Endothelial cell of umbilical vein (primary cell): ENCODE measurements around the gene XXYLT1. TPM values are rescaled to one million over a fixed set of nuclear protein-coding genes. Genes with fewer than 3 reads are reported as not detected.

Experiments
- BruUV-seq: library from RNA; stranded (reverse); fragments of 400-500 nt; replicated peaks from 2 replicates; lab custom pipeline; 2021; lab: Mats Ljungman, UMichigan
- CTCF ChIA-PET: fragments of 300-600, 350-600 bp; sonication (Branson Sonifier 250); formaldehyde crosslinking; loops from one replicate; lab custom pipeline; 2021; ENCODE audit warnings: antibody characterized with exemption, inconsistent platforms; lab: Charles Lee
- POLR2A ChIA-PET: fragments of 300-600, 350-600 bp; sonication (Branson Sonifier 250); formaldehyde crosslinking; loops from one replicate; lab custom pipeline; 2021; ENCODE audit warnings: antibody characterized with exemption, inconsistent platforms; lab: Charles Lee
- DNase-seq: peaks from one replicate; pipeline ENCODE4 v3.0.0-alpha.2; 2011; ENCODE audit warnings: low read depth, low spot score
- FAIRE-seq: peaks from 2 replicates; lab custom pipeline; 2011; peaks lifted over from hg19 to GRCh38; lab: Jason Lieb, UNC
- H2AFZ ChIP-seq: 2 replicates; pipeline ENCODE4 v1.6.0; 2012; ENCODE audit warnings: low read depth, low read length, control low read depth, inconsistent platforms
- H3K27ac ChIP-seq: 2 replicates; pipeline ENCODE4 v1.5.1; 2011; ENCODE audit warnings: low read depth, mild to moderate bottlenecking, control low read depth, low read length, moderate library complexity; ENCODE audit not compliant: insufficient read depth
- H3K27me3 ChIP-seq, 2 experiments: 2 replicates each; pipeline versions ENCODE4 v1.6.0 to v1.6.1; 2011; ENCODE audit warnings: low read length in 2 of 2, mixed read lengths in 1 of 2; ENCODE audit not compliant: control insufficient read depth in 2 of 2, insufficient read depth in 2 of 2
- H3K36me3 ChIP-seq, 2 experiments: 2 replicates in 1 of 2; 3 replicates in 1 of 2; pipeline ENCODE4 v1.5.1; 2011; ENCODE audit warnings: low read length in 2 of 2, mild to moderate bottlenecking in 1 of 2, moderate library complexity in 1 of 2; ENCODE audit not compliant: control insufficient read depth in 2 of 2, insufficient read depth in 2 of 2; ENCODE audit errors: extremely low read depth in 1 of 2
- H3K4me1 ChIP-seq: 3 replicates; pipeline ENCODE4 v1.5.1; 2011; ENCODE audit warnings: mild to moderate bottlenecking, low read length; ENCODE audit not compliant: control insufficient read depth, insufficient read depth; ENCODE audit errors: extremely low read depth
- H3K4me2 ChIP-seq: 2 replicates; pipeline ENCODE4 v1.6.1; 2011; ENCODE audit warnings: low read length, control low read depth, mixed read lengths; ENCODE audit not compliant: insufficient read depth
- H3K4me3 ChIP-seq, 3 experiments: fragments of 200-600 bp in 1 of 3; sonication (generic), shearing (Covaris generic) in 1 of 3; replicated peaks in 1 of 3; 2 replicates each; pipeline ENCODE4 v1.5.1; 2011 to 2016; ENCODE audit warnings: control low read depth in 3 of 3, low read length in 3 of 3, mild to moderate bottlenecking in 2 of 3, inconsistent platforms in 1 of 3, low read depth in 1 of 3, moderate library complexity in 1 of 3; ENCODE audit not compliant: insufficient read depth in 1 of 3
- H3K79me2 ChIP-seq: 2 replicates; pipeline ENCODE4 v1.6.0; 2012; ENCODE audit warnings: low read length, inconsistent platforms; ENCODE audit not compliant: control insufficient read depth, insufficient read depth
- H3K9ac ChIP-seq: replicated peaks from 2 replicates; pipeline ENCODE3; 2011; ENCODE audit warnings: low read length, control low read depth; ENCODE audit not compliant: insufficient read depth; ENCODE audit errors: extremely low read depth
- H3K9me1 ChIP-seq: replicated peaks from 3 replicates; pipeline ENCODE4 v1.6.0; 2011; ENCODE audit warnings: mild to moderate bottlenecking, low read length; ENCODE audit not compliant: control insufficient read depth, insufficient read depth; ENCODE audit errors: extremely low read depth
- H3K9me3 ChIP-seq: replicated peaks from 2 replicates; pipeline ENCODE4 v1.5.1; 2012; ENCODE audit warnings: low read length, inconsistent platforms; ENCODE audit not compliant: control insufficient read depth, insufficient read depth
- H4K20me1 ChIP-seq: replicated peaks from 2 replicates; pipeline ENCODE3; 2011; ENCODE audit warnings: mild to moderate bottlenecking, low read length; ENCODE audit not compliant: control insufficient read depth, insufficient read depth; ENCODE audit errors: extremely low read depth
- CTCF ChIP-seq, 2 donors: IDR thresholded peaks; 1 replicate in 1 of 2; 2 replicates in 1 of 2; pipeline ENCODE4 v1.5.1; 2011; ENCODE audit warnings: low read length in 2 of 2, mild to moderate bottlenecking in 2 of 2, moderate library complexity in 2 of 2, control low read depth in 1 of 2, inconsistent platforms in 1 of 2, low read depth in 1 of 2; ENCODE audit not compliant: insufficient read depth in 1 of 2; ENCODE audit errors: extremely low read depth in 1 of 2
- EZH2 ChIP-seq: IDR thresholded peaks from 2 replicates; pipeline ENCODE4 v1.6.1; 2012; ENCODE audit warnings: borderline replicate concordance, low read depth, mild to moderate bottlenecking, moderate library complexity, low read length, inconsistent platforms; ENCODE audit not compliant: severe bottlenecking
- FOS ChIP-seq: IDR thresholded peaks from 2 replicates; pipeline ENCODE4 v1.6.1; 2011; ENCODE audit warnings: mild to moderate bottlenecking, low read length, moderate library complexity, borderline replicate concordance; ENCODE audit not compliant: insufficient read depth
- GATA2 ChIP-seq: IDR thresholded peaks from 2 replicates; pipeline ENCODE4 v1.7.0; 2011; ENCODE audit warnings: low read depth, mild to moderate bottlenecking, moderate library complexity, mixed read lengths, low read length; ENCODE audit not compliant: insufficient read length, insufficient read depth
- JUN ChIP-seq: IDR thresholded peaks from 2 replicates; pipeline ENCODE4 v1.6.1; 2011; ENCODE audit warnings: borderline replicate concordance, low read depth; ENCODE audit not compliant: insufficient read length, insufficient read depth
- MAX ChIP-seq: IDR thresholded peaks from 2 replicates; pipeline ENCODE4 v1.6.1; 2011; ENCODE audit not compliant: insufficient read depth, insufficient read length
- MYC ChIP-seq: IDR thresholded peaks from one replicate; pipeline ENCODE4 v1.6.1; 2011; ENCODE audit warnings: mild to moderate bottlenecking, low read depth, low read length
- POLR2A ChIP-seq: IDR thresholded peaks from 2 replicates; pipeline ENCODE4 v1.6.1; 2012; ENCODE audit warnings: low read depth, mild to moderate bottlenecking, control low read depth, low read length
- POLR2AphosphoS5 ChIP-seq: IDR thresholded peaks from 2 replicates; pipeline ENCODE4 v1.6.1; 2012; ENCODE audit warnings: low read depth, mild to moderate bottlenecking, control low read depth, low read length, moderate library complexity; ENCODE audit not compliant: insufficient read depth
- dilution Hi-C: fragments of 300-500 bp; cut with MboI; formaldehyde crosslinking; loops from one replicate; pipeline ENCODE4 v1.15.0; 2019; ENCODE audit warnings: low sequenced_read_pairs; ENCODE audit not compliant: extremely low pct_ligation_motif_present
- intact Hi-C: fragments of 100-400 bp; cut with micrococcal nuclease; formaldehyde crosslinking; loops from one replicate; pipeline ENCODE4 v1.10.0; 2022
- polyA plus RNA-seq, 4 experiments: library from polyadenylated mRNA; depleted of rRNA in 3 of 4; stranded (reverse) in 3 of 4; unstranded in 1 of 4; fragments of >200 nt; gene quantifications; 2 replicates each; pipeline versions ENCODE4 v1.2.1 to v1.2.3, GENCODE V29; 2011 to 2012; ENCODE audit warnings: missing spikeins in 1 of 4
- total RNA-seq: library from RNA; stranded (reverse); gene quantifications from 2 replicates; pipeline ENCODE4 v1.2.3, GENCODE V29; 2021

XXYLT1 gene
- total and polyA plus RNA-seq, 2 donors (not counting 3 experiments of a cell fraction or from before 2014, with no cell fraction given): 54.4 to 78.1 TPM

GRCh38 chr3:195104340-195104739 is 166.6 kb downstream of the XXYLT1 start:
- no TSS peak for BruUV-seq
- Histone ChIP-seq H3K36me3 (peaks cover 0 to under 1% of the 10 kb centered on the region in 2 experiments), H3K4me3 (no peak overlapping the region), H3K79me2 (no peaks in the 10 kb centered on the region), H3K27me3 (no peaks in the 10 kb centered on the region), H3K27ac (peak overlapping the region; percentile 96), H4K20me1 (no peaks in the 10 kb centered on the region), H2AFZ (no peak overlapping the region), H3K4me2 (no peak overlapping the region), H3K9ac (no peak overlapping the region), H3K4me1 (peaks cover 54% of the 10 kb centered on the region), H3K9me3 (no peaks in the 10 kb centered on the region), H3K9me1 (no peaks in the 10 kb centered on the region)
- TF ChIP-seq POLR2A: no peak
- no peak for TF ChIP-seq MAX
- TF ChIP-seq GATA2: no peak
- no peak for TF ChIP-seq FOS
- TF ChIP-seq JUN: no peak
- TF ChIP-seq CTCF (IDR thresholded peaks at IDR 0.05; ENCODE audit: extremely low read depth in 1 of 2, insufficient read depth in 1 of 2, low read depth in 1 of 2, low read length in 2 of 2): no peak
- no peak for TF ChIP-seq MYC
- no peak for TF ChIP-seq EZH2
- TF ChIP-seq POLR2AphosphoS5: no peak
- FAIRE-seq (no peak), DNase-seq (no peak)
- dilution Hi-C loops (loop anchor here (25.0 kb wide), 1 partner anchor 417 kb away; the partner anchor contains the start of gene FAM43A), intact Hi-C loops (loop anchor here (5.0 kb wide), 1 partner anchor 222 kb away; no protein-coding TSS in a partner anchor)
- POLR2A ChIA-PET: interaction anchor here (2.0 kb wide), 1 partner anchor 413 kb away, joined by 5 read pairs; no protein-coding TSS in a partner anchor
- CTCF ChIA-PET: interaction anchor here (0.8 to 5.5 kb wide), 5 partner anchors 73 to 421 kb away, joined by 3 to 66 read pairs (median 5); partner anchors contain the start of gene FAM43A
